Lower lobe of right lung (tissue), 2 donors: ENCODE results near the gene ULBP2. TPM values are rescaled to one million over a fixed set of nuclear protein-coding genes. Genes with fewer than 3 reads are reported as not detected.
"Not testable (repeated sequence)": the region's sequence is repeated elsewhere in the genome, so short reads cannot be mapped to it uniquely, and the experiment has no call there.

Experiments used
- ATAC-seq, 2 donors: fragments of 200-7000 bp; cut with Tn5 transposase; one replicate each; pipeline ENCODE4 v1.9.1; 2020 to 2022; ENCODE audit warnings: mild to moderate bottlenecking in 2 of 2, moderate library complexity in 2 of 2
- DNase-seq: peaks from one replicate; pipeline ENCODE4 v3.0.0-alpha.2; 2020
- H3K27ac ChIP-seq: fragments of 200-600 bp; one replicate; pipeline ENCODE4 v1.8.0; 2022
- H3K27me3 ChIP-seq: fragments of 200-600 bp; one replicate; pipeline ENCODE4 v1.8.0; 2022; ENCODE audit warnings: low read depth
- H3K36me3 ChIP-seq: fragments of 200-600 bp; one replicate; pipeline ENCODE4 v1.8.0; 2022; ENCODE audit warnings: mild to moderate bottlenecking
- H3K4me1 ChIP-seq: fragments of 200-600 bp; one replicate; pipeline ENCODE4 v1.8.0; 2022
- H3K4me3 ChIP-seq: fragments of 200-600 bp; one replicate; pipeline ENCODE4 v1.8.0; 2022; ENCODE audit warnings: mild to moderate bottlenecking
- H3K9me3 ChIP-seq: fragments of 200-600 bp; one replicate; pipeline ENCODE4 v1.8.0; 2022
- CTCF ChIP-seq: fragments of 200-600 bp; IDR thresholded peaks from one replicate; pipeline ENCODE4 v1.8.0; 2022; ENCODE audit warnings: antibody characterized with exemption, mild to moderate bottlenecking
- intact Hi-C: fragments of 100-400 bp; cut with DNase I; formaldehyde crosslinking; loops from one replicate; pipeline ENCODE4 v1.11.0; 2022
- total RNA-seq: library from RNA; stranded (reverse); fragmentation: NEBNext Ultra II Directional; extraction: Animal tissue kit (Norgen Biotek cat#: 25700); gene quantifications from one replicate; pipeline ENCODE4 v1.2.1, GENCODE V29; 2021
- donor health status: DM: no; HTN: yes; CAD: no; lungs with severe emphysema.

The ULBP2 gene
- total RNA-seq, 1 donor from 2014 or later: 2.2 TPM

- intact Hi-C loops, ATAC-seq, H3K9me3 ChIP-seq, DNase-seq, H3K4me1 ChIP-seq, H3K27ac ChIP-seq, H3K4me3 ChIP-seq, H3K36me3 ChIP-seq: not testable (repeated sequence)
- H3K27me3 ChIP-seq: peaks cover 70% of the 10 kb centered on the region
Observed at GRCh38 chr6:149955654-149956317, 14.0 kb downstream of the ULBP2 start.

GRCh38 chr6:149958124-149958523 is 16.3 kb downstream of the ULBP2 start:
- H3K4me3 ChIP-seq, H3K27ac ChIP-seq, H3K9me3 ChIP-seq, H3K36me3 ChIP-seq, intact Hi-C loops, ATAC-seq, DNase-seq, H3K4me1 ChIP-seq: not testable (repeated sequence)
- peaks cover 65% of the 10 kb centered on the region for H3K27me3 ChIP-seq

GRCh38 chr6:149959806-149960205 is 18.0 kb downstream of the ULBP2 start:
- peaks cover 17% of the 10 kb centered on the region for H3K4me1 ChIP-seq

GRCh38 chr6:149960488-149960887 is 18.7 kb downstream of the ULBP2 start:
- H3K27me3 ChIP-seq: peaks cover 59% of the 10 kb centered on the region
- no peaks in the 10 kb centered on the region for H3K9me3 ChIP-seq
- H3K36me3 ChIP-seq: no peaks in the 10 kb centered on the region
- H3K4me1 ChIP-seq: peaks cover 24% of the 10 kb centered on the region
- intact Hi-C loops: no loop called here
- ATAC-seq (no peak), DNase-seq (no peak)
- no peak overlapping the region for H3K27ac ChIP-seq
- H3K4me3 ChIP-seq: no peak overlapping the region
- no peak for TF ChIP-seq CTCF

More at GRCh38 chr6:149959806-149960205, 18.0 kb downstream of the ULBP2 start:
- intact Hi-C loops, ATAC-seq, H3K27ac ChIP-seq, H3K9me3 ChIP-seq, H3K36me3 ChIP-seq, DNase-seq, H3K4me3 ChIP-seq: not testable (repeated sequence)
- H3K27me3 ChIP-seq: peaks cover 58% of the 10 kb centered on the region

GRCh38 chr6:149961728-149962425 is 20.1 kb downstream of the ULBP2 start:
- ATAC-seq (no peak), DNase-seq (no peak)
- no peaks in the 10 kb centered on the region for H3K9me3 ChIP-seq
- H3K4me3 ChIP-seq: no peak overlapping the region
- H3K4me1 ChIP-seq: peaks cover 25% of the 10 kb centered on the region
- TF ChIP-seq CTCF: no peak
- intact Hi-C loops: no loop called here
- no peak overlapping the region for H3K27ac ChIP-seq
- H3K27me3 ChIP-seq: peaks cover 59% of the 10 kb centered on the region
- no peaks in the 10 kb centered on the region for H3K36me3 ChIP-seq

- Histone ChIP-seq H3K27ac (no peak overlapping the region), H3K4me1 (peaks cover 25% of the 10 kb centered on the region), H3K4me3 (peak overlapping the region; percentile 64), H3K9me3 (no peaks in the 10 kb centered on the region), H3K36me3 (no peaks in the 10 kb centered on the region), H3K27me3 (peaks cover 53% of the 10 kb centered on the region)
- TF ChIP-seq CTCF: no peak
- DNase-seq (no peak), ATAC-seq (no peak)
- intact Hi-C loops: no loop called here
Observed at GRCh38 chr6:149962461-149963211, 20.8 kb downstream of the ULBP2 start.

- peaks cover 49% of the 10 kb centered on the region for H3K27me3 ChIP-seq
- peak overlapping the region; percentile 56 for H3K27ac ChIP-seq
- no peaks in the 10 kb centered on the region for H3K36me3 ChIP-seq
- H3K4me3 ChIP-seq: peak overlapping the region; percentile 64
- H3K9me3 ChIP-seq: no peaks in the 10 kb centered on the region
- H3K4me1 ChIP-seq: peaks cover 25% of the 10 kb centered on the region
- TF ChIP-seq CTCF: no peak
- ATAC-seq: peak in 1 of 2 donors; percentile 3
- intact Hi-C loops: no loop called here
- DNase-seq: no peak
Observed at GRCh38 chr6:149963212-149963461, 21.3 kb downstream of the ULBP2 start.
